ENCODE measurements around the gene GYPE.
"Not testable (repeated sequence)": the region's sequence is repeated elsewhere in the genome, so short reads cannot be mapped to it uniquely, and the experiment has no call there.

The GYPE gene

GRCh38 chr4:143905440-143905839, at the start of gene GYPE:
Gene GYPE, minus strand, starts transcription at chr4:143905559. Its CDS starts 52 bp downstream, at chr4:143905507.
- DNase-seq = not testable (repeated sequence)

- not testable (repeated sequence) for DNase-seq
Measured at GRCh38 chr4:143951458-143951972, 46.2 kb upstream of the GYPE start.

GRCh38 chr4:143950967-143951366, 45.6 kb upstream of the GYPE start:
- DNase-seq = not testable (repeated sequence)

GRCh38 chr4:143950185-143950584, 44.8 kb upstream of the GYPE start:
- not testable (repeated sequence) for DNase-seq

GRCh38 chr4:143947493-143947892, 42.1 kb upstream of the GYPE start:
- not testable (repeated sequence) for DNase-seq

GRCh38 chr4:143940708-143941107, 35.3 kb upstream of the GYPE start:
- DNase-seq = not testable (repeated sequence)

GRCh38 chr4:143939528-143939927, 34.2 kb upstream of the GYPE start:
- no peak for DNase-seq

GRCh38 chr4:143938890-143939289, 33.5 kb upstream of the GYPE start:
- not testable (repeated sequence) for DNase-seq

GRCh38 chr4:143921181-143921580, 15.8 kb upstream of the GYPE start:
- DNase-seq = no peak

- DNase-seq = not testable (repeated sequence)
Measured at GRCh38 chr4:143916485-143916884, 11.1 kb upstream of the GYPE start.

- not testable (repeated sequence) for DNase-seq
Measured at GRCh38 chr4:143912478-143912877, 7.1 kb upstream of the GYPE start.

- DNase-seq = not testable (repeated sequence)
Measured at GRCh38 chr4:143911528-143912417, 6.4 kb upstream of the GYPE start.

GRCh38 chr4:143910906-143911305, 5.5 kb upstream of the GYPE start:
- DNase-seq = not testable (repeated sequence)

GRCh38 chr4:143907811-143908210, 2.5 kb upstream of the GYPE start:
- DNase-seq = not testable (repeated sequence)

- DNase-seq = not testable (repeated sequence)
Measured at GRCh38 chr4:143904431-143904830, 928 bp downstream of the GYPE start.

- DNase-seq = not testable (repeated sequence)
Measured at GRCh38 chr4:143890323-143890722, 15.0 kb downstream of the GYPE start.

GRCh38 chr4:143888189-143888588, 17.2 kb downstream of the GYPE start:
- not testable (repeated sequence) for DNase-seq

GRCh38 chr4:143884965-143885364, 20.4 kb downstream of the GYPE start:
- not testable (repeated sequence) for DNase-seq

- DNase-seq = no peak
Measured at GRCh38 chr4:143883529-143883928, 21.8 kb downstream of the GYPE start.

GRCh38 chr4:143882892-143883291, 22.5 kb downstream of the GYPE start:
- DNase-seq = no peak

GRCh38 chr4:143879561-143879960, 25.8 kb downstream of the GYPE start:
- not testable (repeated sequence) for DNase-seq

- DNase-seq = not testable (repeated sequence)
Measured at GRCh38 chr4:143875357-143875756, 30.0 kb downstream of the GYPE start.

GRCh38 chr4:143870523-143871268, 34.7 kb downstream of the GYPE start:
- not testable (repeated sequence) for DNase-seq
